GM12801 (cell line): ENCODE measurements around the gene TBC1D17.

Source experiments
- CTCF ChIP-seq: IDR thresholded peaks from one replicate; pipeline ENCODE4 v1.5.1; 2011; ENCODE audit warnings: control low read depth; ENCODE audit not compliant: insufficient read length; ENCODE audit errors: extremely low read depth

Gene TBC1D17

GRCh38 chr19:49925486-49925885 lies 48.0 kb downstream of the TBC1D17 start:
- TF ChIP-seq CTCF = no peak

- TF ChIP-seq CTCF = no peak
Observed at GRCh38 chr19:49926515-49926914, 49.0 kb downstream of the TBC1D17 start.

- no peak for TF ChIP-seq CTCF
Observed at GRCh38 chr19:49927526-49928264, 50.2 kb downstream of the TBC1D17 start.

- no peak for TF ChIP-seq CTCF
Observed at GRCh38 chr19:49929121-49929610, 51.7 kb downstream of the TBC1D17 start, which contains the start of the genes ATF5 and NUP62. Gene ATF5 (plus strand): TSS chr19:49929205. CDS start chr19:49930851, 1,646 bp downstream. Gene NUP62 (minus strand): TSS chr19:49929504. CDS start chr19:49909807, 19,697 bp downstream.

GRCh38 chr19:49929611-49930482 lies 52.3 kb downstream of the TBC1D17 start:
- TF ChIP-seq CTCF = no peak

- no peak for TF ChIP-seq CTCF
Observed at GRCh38 chr19:49930483-49931011, 53.0 kb downstream of the TBC1D17 start.
